ENCODE results near the gene GPR161. TPM values are rescaled to one million over a fixed set of nuclear protein-coding genes. Genes with fewer than 3 reads are reported as not detected.

Gene GPR161
- total RNA-seq, 1 experiment from 2014 or later = 6.0 TPM

DNA sequence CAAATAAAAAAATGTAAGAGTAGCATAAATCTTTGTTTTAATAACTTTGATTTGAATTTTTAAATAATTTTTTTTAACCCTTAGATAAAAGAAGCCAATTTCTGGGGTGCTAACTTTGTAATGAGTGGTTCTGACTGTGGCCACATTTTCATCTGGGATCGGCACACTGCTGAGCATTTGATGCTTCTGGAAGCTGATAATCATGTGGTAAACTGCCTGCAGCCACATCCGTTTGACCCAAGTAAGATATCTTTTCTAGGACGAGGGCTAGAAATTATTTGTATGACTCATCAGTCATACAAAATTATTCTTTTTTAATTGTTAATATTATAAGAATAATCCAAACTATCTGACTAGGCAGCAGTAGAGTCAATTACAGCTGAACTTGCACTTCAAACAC, 71.2 kb downstream of the GPR161 start:
- Histone ChIP-seq H3K4me3 (no peak overlapping the region), H3K4me2 (no peak overlapping the region), H2AFZ (no peak overlapping the region), H3K9me2 (ENCODE audit: insufficient read depth) (no peaks in the 10 kb centered on the region; the same call in 1 of the 2 replicates), H3K27ac (no peak overlapping the region), H3K4me1 (replicated peaks; ENCODE audit: insufficient read depth) (no peaks in the 10 kb centered on the region), H3K79me2 (ENCODE audit: low read depth) (no peaks in the 10 kb centered on the region), H3K9me3 (ENCODE audit: insufficient read depth, low read depth) (no peaks in the 10 kb centered on the region), H3K27me3 (ENCODE audit: insufficient read depth, low read depth) (no peaks in the 10 kb centered on the region), H3F3A (ENCODE audit: insufficient read depth, low read depth) (0 out of 2 replicates have a peak, but pooled peaks cover 2% of the 10 kb centered on the region), H4K20me1 (ENCODE audit: insufficient read depth) (peaks cover 5% of the 10 kb centered on the region; the same call in 1 of the 2 replicates), H3K36me3 (ENCODE audit: low read depth) (peaks cover 21% of the 10 kb centered on the region)
- ChIA-PET POLR2A (ENCODE audit: unreplicated experiment) (no interaction called here), CTCF (interaction anchor here (0.5 kb wide), 1 partner anchor 352 kb away, joined by 4 read pairs; no protein-coding TSS in a partner anchor)
- TF ChIP-seq, protein P1, sequence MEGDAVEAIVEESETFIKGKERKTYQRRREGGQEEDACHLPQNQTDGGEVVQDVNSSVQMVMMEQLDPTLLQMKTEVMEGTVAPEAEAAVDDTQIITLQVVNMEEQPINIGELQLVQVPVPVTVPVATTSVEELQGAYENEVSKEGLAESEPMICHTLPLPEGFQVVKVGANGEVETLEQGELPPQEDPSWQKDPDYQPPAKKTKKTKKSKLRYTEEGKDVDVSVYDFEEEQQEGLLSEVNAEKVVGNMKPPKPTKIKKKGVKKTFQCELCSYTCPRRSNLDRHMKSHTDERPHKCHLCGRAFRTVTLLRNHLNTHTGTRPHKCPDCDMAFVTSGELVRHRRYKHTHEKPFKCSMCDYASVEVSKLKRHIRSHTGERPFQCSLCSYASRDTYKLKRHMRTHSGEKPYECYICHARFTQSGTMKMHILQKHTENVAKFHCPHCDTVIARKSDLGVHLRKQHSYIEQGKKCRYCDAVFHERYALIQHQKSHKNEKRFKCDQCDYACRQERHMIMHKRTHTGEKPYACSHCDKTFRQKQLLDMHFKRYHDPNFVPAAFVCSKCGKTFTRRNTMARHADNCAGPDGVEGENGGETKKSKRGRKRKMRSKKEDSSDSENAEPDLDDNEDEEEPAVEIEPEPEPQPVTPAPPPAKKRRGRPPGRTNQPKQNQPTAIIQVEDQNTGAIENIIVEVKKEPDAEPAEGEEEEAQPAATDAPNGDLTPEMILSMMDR (conservative IDR thresholded peaks at IDR 0.05) = no peak
- no peak for TF ChIP-seq EZH2 (IDR thresholded peaks at IDR 0.05; ENCODE audit: low read depth)
- no peak for DNase-seq
- intact Hi-C loops (cut with micrococcal nuclease; ENCODE audit: unreplicated experiment) = loop anchor here (5.0 kb wide), 1 partner anchor 33 kb away; no protein-coding TSS in a partner anchor
- no TSS peak for BruUV-seq (replicated peaks)

DNA sequence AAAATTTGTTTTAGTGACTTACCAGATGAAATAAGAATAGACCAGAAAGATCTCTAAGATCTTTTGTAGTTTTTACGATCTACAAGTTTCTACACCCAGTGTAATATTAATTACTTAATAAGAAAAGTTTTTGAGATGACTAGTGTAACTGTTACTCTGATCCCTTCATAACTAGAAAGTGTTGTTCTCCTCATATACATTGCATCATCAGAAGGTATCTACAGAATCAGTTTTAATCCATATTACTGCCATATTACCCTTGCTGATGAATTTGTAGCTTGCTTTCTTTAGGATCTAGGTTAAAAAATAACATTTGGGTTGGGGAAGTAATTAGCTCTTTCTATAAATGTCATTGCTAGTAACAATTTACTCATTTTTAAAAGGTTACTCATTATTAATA, 72.5 kb downstream of the GPR161 start:
- H3K9me3 ChIP-seq (ENCODE audit: insufficient read depth, low read depth) = no peaks in the 10 kb centered on the region
- H3K79me2 ChIP-seq (ENCODE audit: low read depth) = no peaks in the 10 kb centered on the region
- peaks cover 18% of the 10 kb centered on the region for H3K36me3 ChIP-seq (ENCODE audit: low read depth)
- ChIA-PET CTCF (interaction anchor here (0.6 kb wide), 1 partner anchor 98 kb away, joined by 8 read pairs; no protein-coding TSS in a partner anchor), POLR2A (ENCODE audit: unreplicated experiment) (no interaction called here)
- DNase-seq = no peak
- H2AFZ ChIP-seq = no peak overlapping the region
- no peaks in the 10 kb centered on the region for H3K4me1 ChIP-seq (replicated peaks; ENCODE audit: insufficient read depth)
- H4K20me1 ChIP-seq (ENCODE audit: insufficient read depth) = peaks cover 8% of the 10 kb centered on the region; the same call in 1 of the 2 replicates
- H3K27me3 ChIP-seq (ENCODE audit: insufficient read depth, low read depth) = no peaks in the 10 kb centered on the region
- H3F3A ChIP-seq (ENCODE audit: insufficient read depth, low read depth) = 0 out of 2 replicates have a peak, but pooled peaks cover 4% of the 10 kb centered on the region
- no peak overlapping the region for H3K4me3 ChIP-seq
- H3K27ac ChIP-seq = no peak overlapping the region
- TF ChIP-seq EZH2 (IDR thresholded peaks at IDR 0.05; ENCODE audit: low read depth) = no peak
- TF ChIP-seq, protein P1 (conservative IDR thresholded peaks at IDR 0.05) = no peak
- H3K9me2 ChIP-seq (ENCODE audit: insufficient read depth) = no peaks in the 10 kb centered on the region
- intact Hi-C loops (cut with micrococcal nuclease; ENCODE audit: unreplicated experiment) = no loop called here
- BruUV-seq (replicated peaks) = no TSS peak
- no peak overlapping the region for H3K4me2 ChIP-seq

DNA sequence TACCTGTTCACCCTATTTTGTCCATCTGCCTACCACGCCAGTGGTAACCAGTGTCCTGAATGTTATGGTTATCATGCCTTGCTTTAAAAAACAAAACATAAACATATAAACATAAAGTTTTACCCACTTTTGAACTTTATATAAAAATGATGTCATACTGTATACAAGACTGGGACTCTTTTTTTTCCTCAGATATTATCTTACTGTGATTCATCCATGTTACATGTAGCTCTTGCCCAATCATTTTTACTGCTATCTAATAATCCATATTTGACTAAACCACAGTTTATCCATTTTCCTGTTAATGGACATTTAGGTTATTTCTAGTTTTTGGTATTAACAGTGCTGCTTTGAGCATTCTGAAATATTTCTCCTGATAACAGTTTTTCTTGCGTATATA, 78.8 kb downstream of the GPR161 start:
- TF ChIP-seq, protein P1 (conservative IDR thresholded peaks at IDR 0.05) = no peak
- TF ChIP-seq EZH2 (IDR thresholded peaks at IDR 0.05; ENCODE audit: low read depth) = no peak
- H4K20me1 ChIP-seq (ENCODE audit: insufficient read depth) = 0 out of 2 replicates have a peak, but pooled peaks cover 3% of the 10 kb centered on the region
- CTCF ChIA-PET = no interaction called here
- no peak overlapping the region for H2AFZ ChIP-seq
- H3K9me2 ChIP-seq (ENCODE audit: insufficient read depth) = no peaks in the 10 kb centered on the region
- H3F3A ChIP-seq (ENCODE audit: insufficient read depth, low read depth) = peaks cover 7% of the 10 kb centered on the region; the same call in 1 of the 2 replicates
- no peak overlapping the region for H3K4me3 ChIP-seq
- BruUV-seq (replicated peaks) = no TSS peak
- no peaks in the 10 kb centered on the region for H3K27me3 ChIP-seq (ENCODE audit: insufficient read depth, low read depth)
- DNase-seq = no peak
- POLR2A ChIA-PET (ENCODE audit: unreplicated experiment) = no interaction called here
- H3K79me2 ChIP-seq (ENCODE audit: low read depth) = no peaks in the 10 kb centered on the region
- no peak overlapping the region for H3K27ac ChIP-seq
- H3K9me3 ChIP-seq (ENCODE audit: insufficient read depth, low read depth) = no peaks in the 10 kb centered on the region
- H3K36me3 ChIP-seq (ENCODE audit: low read depth) = no peaks in the 10 kb centered on the region; the same call in 1 of the 2 replicates
- no peaks in the 10 kb centered on the region for H3K4me1 ChIP-seq (replicated peaks; ENCODE audit: insufficient read depth)
- H3K4me2 ChIP-seq = no peak overlapping the region
- intact Hi-C loops (cut with micrococcal nuclease; ENCODE audit: unreplicated experiment) = no loop called here

Data from PC-9 (cell line).